H1 (cell line): ENCODE measurements around the gene NUP210. TPM values are rescaled to one million over a fixed set of nuclear protein-coding genes. Genes with fewer than 3 reads are reported as not detected.

Experiments
- ATF3 ChIP-seq: IDR thresholded peaks from 2 replicates; pipeline ENCODE4 v1.6.1; 2011; ENCODE audit warnings: low read depth, mild to moderate bottlenecking, low read length; ENCODE audit not compliant: insufficient read depth
- BACH1 ChIP-seq: IDR thresholded peaks from 2 replicates; pipeline ENCODE4 v1.6.1; 2012; ENCODE audit warnings: low read length, improper control_type of control experiment
- BCL11A ChIP-seq, 2 experiments: IDR thresholded peaks; one replicate each; pipeline ENCODE4 v1.6.1; 2011; ENCODE audit warnings: low read depth in 2 of 2, low read length in 2 of 2, mild to moderate bottlenecking in 2 of 2
- CHD1 ChIP-seq: IDR thresholded peaks from 2 replicates; pipeline ENCODE4 v1.6.1; 2012; ENCODE audit warnings: low read depth, low read length, improper control_type of control experiment
- CTBP2 ChIP-seq: IDR thresholded peaks from 2 replicates; pipeline ENCODE4 v1.7.0; 2011; ENCODE audit warnings: borderline replicate concordance, mild to moderate bottlenecking, moderate library complexity, mixed read lengths, low read length; ENCODE audit not compliant: insufficient read depth, insufficient read length
- HDAC6 ChIP-seq: IDR thresholded peaks from one replicate; pipeline ENCODE4 v1.7.1; 2012; ENCODE audit warnings: low read depth, mild to moderate bottlenecking, inconsistent platforms, low read length, moderate library complexity
- NANOG ChIP-seq: IDR thresholded peaks from 2 replicates; pipeline ENCODE4 v1.6.1; 2011; ENCODE audit warnings: low read length, low read depth, mild to moderate bottlenecking, inconsistent platforms; ENCODE audit not compliant: insufficient read depth, poor library complexity, severe bottlenecking
- SIX5 ChIP-seq: IDR thresholded peaks from 2 replicates; pipeline ENCODE4 v1.6.1; 2011; ENCODE audit warnings: mild to moderate bottlenecking, low read depth, low read length
- SUZ12 ChIP-seq: fragments of 200-600 bp; sonication (generic); IDR thresholded peaks from 2 replicates; pipeline ENCODE4 v1.6.1; 2012; ENCODE audit warnings: mild to moderate bottlenecking, inconsistent platforms, low read length, moderate library complexity, mixed read lengths
- polyA plus RNA-seq, 7 experiments: library from polyadenylated mRNA; depleted of rRNA in 3 of 7; stranded (reverse) in 5 of 7; unstranded in 2 of 7; fragments of >200 nt in 5 of 7; fragments of 200-250 nt in 2 of 7; gene quantifications; 1 replicate in 5 of 7; 2 replicates in 1 of 7; 4 replicates in 1 of 7; pipeline versions ENCODE4 v1.2.1 to v1.2.3, GENCODE V29; 2011 to 2013; ENCODE audit warnings: missing spikeins in 2 of 7, mixed read lengths in 2 of 7
- total RNA-seq: library from RNA; stranded (reverse); fragmentation: NEBNext Ultra II Directional; extraction: Animal tissue kit (Norgen Biotek cat#: 25700); gene quantifications from 2 replicates; pipeline ENCODE4 v1.2.1, GENCODE V29; 2021

NUP210 gene
- total and polyA plus RNA-seq, 2 of the 8 experiments (the other 6 are each of a cell fraction or from before 2014, with no cell fraction given), result 51.0 to 53.7 TPM

- TF ChIP-seq ATF3 (no peak), BCL11A (IDR thresholded peaks at IDR 0.05; ENCODE audit: low read depth in 2 of 2, low read length in 2 of 2) (no peak), NANOG (no peak), HDAC6 (no peak), SIX5 (no peak), CHD1 (no peak), BACH1 (no peak), CTBP2 (no peak), SUZ12 (no peak)
Observed at GRCh38 chr3:13277196-13277813, 142.8 kb downstream of the NUP210 start (continued).
